HG03108 (cell line): ENCODE measurements around the gene TMEM117.
"Not testable (repeated sequence)": the region's sequence is repeated elsewhere in the genome, so short reads cannot be mapped to it uniquely, and the experiment has no call there.

ENCODE experiments used
- ATAC-seq: cut with Tn5 transposase; IDR thresholded peaks from one replicate; pipeline ENCODE4 v1.9.1; 2021; ENCODE audit warnings: moderate library complexity; ENCODE audit not compliant: unreplicated experiment

The TMEM117 gene

GRCh38 chr12:43840338-43840737, 4.5 kb downstream of the TMEM117 start:
- ATAC-seq, result no peak

GRCh38 chr12:43841253-43841652, 5.4 kb downstream of the TMEM117 start:
- ATAC-seq, result no peak

GRCh38 chr12:43842259-43842658, 6.4 kb downstream of the TMEM117 start:
- no peak for ATAC-seq

GRCh38 chr12:43847425-43848225, 11.7 kb downstream of the TMEM117 start:
- not testable (repeated sequence) for ATAC-seq

- no peak for ATAC-seq
Observed at GRCh38 chr12:43848226-43848507, 12.3 kb downstream of the TMEM117 start.

GRCh38 chr12:43848786-43849185, 12.9 kb downstream of the TMEM117 start:
- no peak for ATAC-seq

GRCh38 chr12:43852744-43853143, 16.9 kb downstream of the TMEM117 start:
- no peak for ATAC-seq

- no peak for ATAC-seq
Observed at GRCh38 chr12:43856972-43857371, 21.1 kb downstream of the TMEM117 start.

- ATAC-seq, result no peak
Observed at GRCh38 chr12:43858096-43858495, 22.2 kb downstream of the TMEM117 start.

- ATAC-seq, result no peak
Observed at GRCh38 chr12:43858991-43859390, 23.1 kb downstream of the TMEM117 start.

- no peak for ATAC-seq
Observed at GRCh38 chr12:43861015-43861839, 25.3 kb downstream of the TMEM117 start.

GRCh38 chr12:43861840-43862150, 25.9 kb downstream of the TMEM117 start:
- ATAC-seq, result no peak

- no peak for ATAC-seq
Observed at GRCh38 chr12:43863770-43864366, 28.0 kb downstream of the TMEM117 start.

- ATAC-seq, result not testable (repeated sequence)
Observed at GRCh38 chr12:43864557-43864956, 28.7 kb downstream of the TMEM117 start.

- ATAC-seq, result no peak
Observed at GRCh38 chr12:43869184-43869583, 33.3 kb downstream of the TMEM117 start.

GRCh38 chr12:43869765-43870164, 33.9 kb downstream of the TMEM117 start:
- ATAC-seq, result not testable (repeated sequence)

- not testable (repeated sequence) for ATAC-seq
Observed at GRCh38 chr12:43871258-43871657, 35.4 kb downstream of the TMEM117 start.

- ATAC-seq, result no peak
Observed at GRCh38 chr12:43872396-43872795, 36.5 kb downstream of the TMEM117 start.

GRCh38 chr12:43878050-43878449, 42.2 kb downstream of the TMEM117 start:
- no peak for ATAC-seq

GRCh38 chr12:43880547-43880946, 44.7 kb downstream of the TMEM117 start:
- no peak for ATAC-seq

- peak; percentile 91 for ATAC-seq
Observed at GRCh38 chr12:43882578-43883178, 46.8 kb downstream of the TMEM117 start.

- no peak for ATAC-seq
Observed at GRCh38 chr12:43883311-43883710, 47.4 kb downstream of the TMEM117 start.
